ENCODE measurements around the gene LSM2. TPM values are rescaled to one million over a fixed set of nuclear protein-coding genes. Genes with fewer than 3 reads are reported as not detected.

LSM2 gene
- total RNA-seq, 2 donors from 2014 or later = 106 to 119 TPM

DNA sequence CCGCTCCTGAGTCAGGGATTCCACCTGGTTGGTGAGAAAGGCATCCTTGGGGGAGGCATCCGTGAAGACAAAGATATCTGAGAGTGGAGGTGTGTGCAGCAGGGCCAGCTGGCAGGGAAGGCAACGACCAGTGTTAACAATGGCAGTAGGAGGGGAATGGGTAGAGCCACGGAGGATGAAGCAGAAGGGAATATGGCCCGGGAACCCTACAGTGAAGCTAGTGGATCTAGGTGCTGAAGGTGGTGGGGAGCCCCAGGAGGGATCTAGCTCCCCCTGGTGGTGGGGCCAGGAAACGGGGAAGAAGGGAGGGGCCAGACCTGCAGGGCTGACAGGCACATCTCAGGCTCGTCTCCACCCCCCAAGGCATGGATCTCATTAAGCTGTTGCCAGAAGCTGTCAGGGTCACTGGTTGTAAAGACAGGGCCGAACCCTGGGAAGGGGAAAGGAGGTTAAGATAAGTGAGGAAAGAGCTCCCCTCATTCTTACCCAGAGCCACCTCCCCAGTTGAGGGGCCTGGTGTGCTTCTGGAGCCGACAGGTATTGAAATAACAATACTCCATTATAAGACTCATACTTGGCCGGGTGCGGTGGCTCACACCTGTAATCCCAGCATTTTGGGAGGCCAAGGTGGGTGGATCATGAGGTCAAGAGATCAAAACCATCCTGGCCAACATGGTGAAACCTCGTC, 36.9 kb downstream of the LSM2 start:
- 78 to 83% methylated on average over 5 to 12 of the region's 12 CpGs for WGBS, 2 experiments (ENCODE audit: insufficient coverage in 1 of 2, insufficient read length in 1 of 2)
- Histone ChIP-seq H3K4me1 (ENCODE audit: control insufficient read depth, insufficient read depth, low read length) (no peaks in the 10 kb centered on the region), H3K36me3 (ENCODE audit: control insufficient read depth, insufficient read depth, low read length) (no peaks in the 10 kb centered on the region), H3K4me3 (ENCODE audit: low read length) (no peak overlapping the region), H3K27ac (ENCODE audit: low read depth, low read length) (no peak overlapping the region), H3K9ac (ENCODE audit: extremely low read depth, low read length, poor library complexity, severe bottlenecking) (no peak overlapping the region), H3K27me3 (ENCODE audit: control insufficient read depth, insufficient read depth, low read length, poor library complexity, severe bottlenecking) (no peaks in the 10 kb centered on the region), H3K9me3 (ENCODE audit: control insufficient read depth, low read length) (no peaks in the 10 kb centered on the region)
- H3K27ac Mint-ChIP-seq = no peak overlapping the region
- no peaks in the 10 kb centered on the region for H3K36me3 Mint-ChIP-seq (ENCODE audit: low read depth)
- no peak overlapping the region for H3K4me3 Mint-ChIP-seq
- H3K9me3 Mint-ChIP-seq = no peaks in the 10 kb centered on the region
- no peaks in the 10 kb centered on the region for H3K27me3 Mint-ChIP-seq (ENCODE audit: insufficient read depth)
- H3K4me1 Mint-ChIP-seq = peaks cover 8% of the 10 kb centered on the region
- TF ChIP-seq, protein P1, sequence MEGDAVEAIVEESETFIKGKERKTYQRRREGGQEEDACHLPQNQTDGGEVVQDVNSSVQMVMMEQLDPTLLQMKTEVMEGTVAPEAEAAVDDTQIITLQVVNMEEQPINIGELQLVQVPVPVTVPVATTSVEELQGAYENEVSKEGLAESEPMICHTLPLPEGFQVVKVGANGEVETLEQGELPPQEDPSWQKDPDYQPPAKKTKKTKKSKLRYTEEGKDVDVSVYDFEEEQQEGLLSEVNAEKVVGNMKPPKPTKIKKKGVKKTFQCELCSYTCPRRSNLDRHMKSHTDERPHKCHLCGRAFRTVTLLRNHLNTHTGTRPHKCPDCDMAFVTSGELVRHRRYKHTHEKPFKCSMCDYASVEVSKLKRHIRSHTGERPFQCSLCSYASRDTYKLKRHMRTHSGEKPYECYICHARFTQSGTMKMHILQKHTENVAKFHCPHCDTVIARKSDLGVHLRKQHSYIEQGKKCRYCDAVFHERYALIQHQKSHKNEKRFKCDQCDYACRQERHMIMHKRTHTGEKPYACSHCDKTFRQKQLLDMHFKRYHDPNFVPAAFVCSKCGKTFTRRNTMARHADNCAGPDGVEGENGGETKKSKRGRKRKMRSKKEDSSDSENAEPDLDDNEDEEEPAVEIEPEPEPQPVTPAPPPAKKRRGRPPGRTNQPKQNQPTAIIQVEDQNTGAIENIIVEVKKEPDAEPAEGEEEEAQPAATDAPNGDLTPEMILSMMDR (conservative IDR thresholded peaks at IDR 0.05) = peak; percentile 95
- peak; percentile 93 for DNase-seq

- WGBS, 2 experiments (ENCODE audit: insufficient coverage in 1 of 2, insufficient read length in 1 of 2) = 92 to 95% methylated on average over 14 to 18 of the region's 18 CpGs
- no peaks in the 10 kb centered on the region for H3K27me3 Mint-ChIP-seq (ENCODE audit: insufficient read depth)
- H3K4me1 Mint-ChIP-seq = peaks cover 13% of the 10 kb centered on the region
- DNase-seq = no peak
- H3K4me3 Mint-ChIP-seq = no peak overlapping the region
- Histone ChIP-seq H3K4me1 (ENCODE audit: control insufficient read depth, insufficient read depth, low read length) (no peaks in the 10 kb centered on the region), H3K27me3 (ENCODE audit: control insufficient read depth, insufficient read depth, low read length, poor library complexity, severe bottlenecking) (no peaks in the 10 kb centered on the region), H3K4me3 (ENCODE audit: low read length) (no peak overlapping the region), H3K9ac (ENCODE audit: extremely low read depth, low read length, poor library complexity, severe bottlenecking) (no peak overlapping the region), H3K27ac (ENCODE audit: low read depth, low read length) (no peak overlapping the region), H3K36me3 (ENCODE audit: control insufficient read depth, insufficient read depth, low read length) (no peaks in the 10 kb centered on the region), H3K9me3 (ENCODE audit: control insufficient read depth, low read length) (no peaks in the 10 kb centered on the region)
- H3K9me3 Mint-ChIP-seq = no peaks in the 10 kb centered on the region
- peaks cover 2% of the 10 kb centered on the region for H3K36me3 Mint-ChIP-seq (ENCODE audit: low read depth)
- no peak overlapping the region for H3K27ac Mint-ChIP-seq
- TF ChIP-seq, protein P1 (conservative IDR thresholded peaks at IDR 0.05) = no peak
Observed at GRCh38 chr6:31768363-31769257, 38.2 kb downstream of the LSM2 start.

DNA sequence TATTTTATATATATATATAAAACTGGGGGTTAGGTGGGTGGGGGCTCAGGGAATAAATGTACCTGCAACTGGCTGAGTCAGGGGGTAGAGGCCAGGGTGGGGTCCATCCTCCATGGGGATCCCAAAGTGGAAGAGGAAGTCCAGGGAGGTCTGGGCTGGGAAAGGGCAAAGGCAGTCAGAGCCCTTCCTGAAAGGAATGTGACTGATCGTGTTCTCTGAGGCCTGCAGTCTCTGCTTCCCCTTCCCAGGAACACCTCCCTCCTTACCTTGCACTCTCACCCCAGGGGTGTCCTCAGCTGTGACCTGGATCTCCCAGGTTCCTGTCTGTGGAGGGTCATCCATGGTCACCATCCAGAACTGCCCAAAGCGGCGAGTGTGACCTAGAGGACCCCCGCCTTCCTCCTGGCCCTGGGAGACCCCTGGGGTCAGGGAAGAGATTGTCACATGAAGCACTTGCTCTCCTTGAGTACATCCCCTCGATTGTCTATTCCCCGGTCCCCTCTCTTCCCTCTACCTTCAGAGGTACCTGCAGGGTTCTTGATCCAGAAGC, 39.6 kb downstream of the LSM2 start:
- Histone ChIP-seq H3K4me1 (ENCODE audit: control insufficient read depth, insufficient read depth, low read length) (no peaks in the 10 kb centered on the region), H3K9ac (ENCODE audit: extremely low read depth, low read length, poor library complexity, severe bottlenecking) (no peak overlapping the region), H3K27ac (ENCODE audit: low read depth, low read length) (no peak overlapping the region), H3K4me3 (ENCODE audit: low read length) (no peak overlapping the region), H3K9me3 (ENCODE audit: control insufficient read depth, low read length) (no peaks in the 10 kb centered on the region), H3K36me3 (ENCODE audit: control insufficient read depth, insufficient read depth, low read length) (no peaks in the 10 kb centered on the region), H3K27me3 (ENCODE audit: control insufficient read depth, insufficient read depth, low read length, poor library complexity, severe bottlenecking) (no peaks in the 10 kb centered on the region)
- no peak for DNase-seq
- 92 to 97% methylated on average over 3 to 6 of the region's 6 CpGs for WGBS, 2 experiments (ENCODE audit: insufficient coverage in 1 of 2, insufficient read length in 1 of 2)
- Mint-ChIP-seq H3K27me3 (ENCODE audit: insufficient read depth) (no peaks in the 10 kb centered on the region), H3K4me1 (peaks cover 18% of the 10 kb centered on the region), H3K9me3 (no peaks in the 10 kb centered on the region), H3K4me3 (no peak overlapping the region), H3K36me3 (ENCODE audit: low read depth) (peaks cover 7% of the 10 kb centered on the region), H3K27ac (no peak overlapping the region)
- TF ChIP-seq, protein P1 (conservative IDR thresholded peaks at IDR 0.05) = no peak

Data from endodermal cell (in vitro differentiated cells).